ENCODE results near the gene SULF2.
"Not testable (repeated sequence)": the region's sequence is repeated elsewhere in the genome, so short reads cannot be mapped to it uniquely, and the experiment has no call there.

SULF2 gene

GRCh38 chr20:47805951-47806350, 20.7 kb upstream of the SULF2 start:
- DNase-seq (ENCODE audit: low read depth in 2 of 2, low spot score in 1 of 2): no peak

- DNase-seq (ENCODE audit: low read depth in 2 of 2, low spot score in 1 of 2): not testable (repeated sequence)
Observed at GRCh38 chr20:47804972-47805371, 19.7 kb upstream of the SULF2 start.

- DNase-seq (ENCODE audit: low read depth in 2 of 2, low spot score in 1 of 2): not testable (repeated sequence)
Observed at GRCh38 chr20:47804224-47804825, 19.0 kb upstream of the SULF2 start.

- no peak for DNase-seq (ENCODE audit: low read depth in 2 of 2, low spot score in 1 of 2)
Observed at GRCh38 chr20:47802975-47803374, 17.7 kb upstream of the SULF2 start.

- no peak for DNase-seq (ENCODE audit: low read depth in 2 of 2, low spot score in 1 of 2)
Observed at GRCh38 chr20:47802226-47802920, 17.1 kb upstream of the SULF2 start.

- DNase-seq (ENCODE audit: low read depth in 2 of 2, low spot score in 1 of 2): no peak
Observed at GRCh38 chr20:47801759-47802158, 16.5 kb upstream of the SULF2 start.

GRCh38 chr20:47801079-47801478, 15.8 kb upstream of the SULF2 start:
- DNase-seq (ENCODE audit: low read depth in 2 of 2, low spot score in 1 of 2): no peak

GRCh38 chr20:47800623-47801022, 15.3 kb upstream of the SULF2 start:
- no peak for DNase-seq (ENCODE audit: low read depth in 2 of 2, low spot score in 1 of 2)

- DNase-seq (ENCODE audit: low read depth in 2 of 2, low spot score in 1 of 2): no peak
Observed at GRCh38 chr20:47799116-47799715, 13.9 kb upstream of the SULF2 start.

- DNase-seq (ENCODE audit: low read depth in 2 of 2, low spot score in 1 of 2): no peak
Observed at GRCh38 chr20:47796971-47797370, 11.7 kb upstream of the SULF2 start.

GRCh38 chr20:47795214-47795907, 10.1 kb upstream of the SULF2 start:
- no peak for DNase-seq (ENCODE audit: low read depth in 2 of 2, low spot score in 1 of 2)

- not testable (repeated sequence) for DNase-seq (ENCODE audit: low read depth in 2 of 2, low spot score in 1 of 2)
Observed at GRCh38 chr20:47794264-47794663, 9.0 kb upstream of the SULF2 start.

GRCh38 chr20:47792021-47792618, 6.8 kb upstream of the SULF2 start:
- DNase-seq (ENCODE audit: low read depth in 2 of 2, low spot score in 1 of 2): no peak

- no peak for DNase-seq (ENCODE audit: low read depth in 2 of 2, low spot score in 1 of 2)
Observed at GRCh38 chr20:47791084-47791599, 5.9 kb upstream of the SULF2 start.

- DNase-seq (ENCODE audit: low read depth in 2 of 2, low spot score in 1 of 2): no peak
Observed at GRCh38 chr20:47790580-47790965, 5.3 kb upstream of the SULF2 start.

GRCh38 chr20:47789764-47790579, 4.7 kb upstream of the SULF2 start:
- DNase-seq (ENCODE audit: low read depth in 2 of 2, low spot score in 1 of 2): no peak

- DNase-seq (ENCODE audit: low read depth in 2 of 2, low spot score in 1 of 2): no peak
Observed at GRCh38 chr20:47789081-47789763, 3.9 kb upstream of the SULF2 start.

GRCh38 chr20:47788741-47789080, 3.4 kb upstream of the SULF2 start:
- DNase-seq (ENCODE audit: low read depth in 2 of 2, low spot score in 1 of 2): no peak

GRCh38 chr20:47786765-47787107, 1.5 kb upstream of the SULF2 start:
- DNase-seq (ENCODE audit: low read depth in 2 of 2, low spot score in 1 of 2): no peak

All from stimulated activated CD8-positive, alpha-beta memory T cell treated with anti-CD3 and anti-CD28 coated beads, Interleukin-4, amount 100 ng/mL, for 4 hours (primary cell).